Measurements from ENCODE around the gene TARS1.

TARS1 gene

GRCh38 chr5:33489481-33490067 lies 48.8 kb downstream of the TARS1 start:
- Histone ChIP-seq H3K27me3 (ENCODE audit: insufficient read depth, low read depth, severe bottlenecking) (peaks cover 11% of the 10 kb centered on the region), H3K9me3 (ENCODE audit: severe bottlenecking) (no peaks in the 10 kb centered on the region), H3K4me3 (ENCODE audit: low read depth, low read length) (no peak overlapping the region), H3K27ac (no peak overlapping the region), H3K36me3 (no peaks in the 10 kb centered on the region)
- TF ChIP-seq, protein P1, sequence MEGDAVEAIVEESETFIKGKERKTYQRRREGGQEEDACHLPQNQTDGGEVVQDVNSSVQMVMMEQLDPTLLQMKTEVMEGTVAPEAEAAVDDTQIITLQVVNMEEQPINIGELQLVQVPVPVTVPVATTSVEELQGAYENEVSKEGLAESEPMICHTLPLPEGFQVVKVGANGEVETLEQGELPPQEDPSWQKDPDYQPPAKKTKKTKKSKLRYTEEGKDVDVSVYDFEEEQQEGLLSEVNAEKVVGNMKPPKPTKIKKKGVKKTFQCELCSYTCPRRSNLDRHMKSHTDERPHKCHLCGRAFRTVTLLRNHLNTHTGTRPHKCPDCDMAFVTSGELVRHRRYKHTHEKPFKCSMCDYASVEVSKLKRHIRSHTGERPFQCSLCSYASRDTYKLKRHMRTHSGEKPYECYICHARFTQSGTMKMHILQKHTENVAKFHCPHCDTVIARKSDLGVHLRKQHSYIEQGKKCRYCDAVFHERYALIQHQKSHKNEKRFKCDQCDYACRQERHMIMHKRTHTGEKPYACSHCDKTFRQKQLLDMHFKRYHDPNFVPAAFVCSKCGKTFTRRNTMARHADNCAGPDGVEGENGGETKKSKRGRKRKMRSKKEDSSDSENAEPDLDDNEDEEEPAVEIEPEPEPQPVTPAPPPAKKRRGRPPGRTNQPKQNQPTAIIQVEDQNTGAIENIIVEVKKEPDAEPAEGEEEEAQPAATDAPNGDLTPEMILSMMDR (IDR thresholded peaks at IDR 0.05; ENCODE audit: low read depth, low read length), result no peak
- DNase-seq, result no peak

DNA sequence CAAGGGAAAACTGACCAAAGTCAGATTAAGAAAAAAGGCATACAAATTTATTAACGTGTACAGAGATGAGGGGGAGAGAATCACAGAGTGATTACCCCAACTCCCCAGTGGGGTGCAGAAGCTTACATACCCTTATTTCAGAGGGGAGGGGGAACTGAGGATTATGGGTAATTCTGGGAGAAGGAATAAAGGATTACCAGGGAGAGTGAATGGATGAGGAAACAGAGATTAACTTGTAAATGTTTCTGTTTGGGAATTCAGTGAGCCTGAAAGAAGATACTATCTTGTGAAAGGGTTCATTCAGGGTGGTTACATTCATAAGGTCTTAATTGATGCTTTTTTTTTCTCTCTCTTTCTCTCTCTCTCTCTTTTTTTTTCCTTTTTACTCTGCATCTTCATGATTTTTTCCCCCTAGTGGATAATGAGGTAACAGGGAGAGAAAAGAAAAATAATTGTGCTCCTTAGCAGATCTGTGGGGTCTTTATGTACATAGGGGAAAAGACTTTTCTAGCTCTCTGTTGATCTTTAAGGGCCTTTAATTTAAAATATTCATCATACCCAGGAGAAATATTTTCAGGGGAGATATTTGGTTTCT lies 49.4 kb downstream of the TARS1 start:
- no peaks in the 10 kb centered on the region for H3K36me3 ChIP-seq
- H3K9me3 ChIP-seq (ENCODE audit: severe bottlenecking), result no peaks in the 10 kb centered on the region
- TF ChIP-seq, protein P1 (IDR thresholded peaks at IDR 0.05; ENCODE audit: low read depth, low read length), result no peak
- peaks cover 17% of the 10 kb centered on the region for H3K27me3 ChIP-seq (ENCODE audit: insufficient read depth, low read depth, severe bottlenecking)
- no peak for DNase-seq
- no peak overlapping the region for H3K4me3 ChIP-seq (ENCODE audit: low read depth, low read length)
- no peak overlapping the region for H3K27ac ChIP-seq

DNA sequence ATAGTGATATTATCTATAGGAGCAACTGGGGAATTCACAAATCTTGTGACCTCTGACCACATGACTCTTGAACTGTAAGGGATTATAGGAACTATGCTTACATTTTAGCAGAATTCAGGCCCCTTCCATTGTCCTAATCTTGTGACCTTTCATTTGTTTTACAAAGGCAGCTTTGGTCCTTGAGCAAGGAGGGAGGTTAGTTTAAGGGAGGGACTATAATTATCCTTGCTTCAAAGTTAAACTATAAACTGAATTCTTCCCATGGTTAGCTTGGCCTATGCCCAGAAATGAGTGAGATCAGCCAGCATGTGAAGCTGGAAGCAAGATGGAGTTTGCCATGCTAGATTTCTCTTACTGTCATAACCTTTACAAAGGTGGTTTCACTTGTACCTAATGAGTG lies 51.2 kb downstream of the TARS1 start:
- no peak for DNase-seq
- H3K9me3 ChIP-seq (ENCODE audit: severe bottlenecking), result no peaks in the 10 kb centered on the region
- H3K36me3 ChIP-seq, result no peaks in the 10 kb centered on the region
- TF ChIP-seq, protein P1 (IDR thresholded peaks at IDR 0.05; ENCODE audit: low read depth, low read length), result no peak
- peaks cover 24% of the 10 kb centered on the region for H3K27me3 ChIP-seq (ENCODE audit: insufficient read depth, low read depth, severe bottlenecking)
- no peak overlapping the region for H3K27ac ChIP-seq
- no peak overlapping the region for H3K4me3 ChIP-seq (ENCODE audit: low read depth, low read length)

- H3K27me3 ChIP-seq (ENCODE audit: insufficient read depth, low read depth, severe bottlenecking), result peaks cover 29% of the 10 kb centered on the region
- no peaks in the 10 kb centered on the region for H3K9me3 ChIP-seq (ENCODE audit: severe bottlenecking)
- no peak for DNase-seq
- TF ChIP-seq, protein P1 (IDR thresholded peaks at IDR 0.05; ENCODE audit: low read depth, low read length), result no peak
- no peak overlapping the region for H3K27ac ChIP-seq
- H3K36me3 ChIP-seq, result no peaks in the 10 kb centered on the region
- H3K4me3 ChIP-seq (ENCODE audit: low read depth, low read length), result no peak overlapping the region
Measured at GRCh38 chr5:33494466-33494865, 53.7 kb downstream of the TARS1 start.

GRCh38 chr5:33501260-33501659 lies 60.5 kb downstream of the TARS1 start:
- Histone ChIP-seq H3K9me3 (ENCODE audit: severe bottlenecking) (no peaks in the 10 kb centered on the region), H3K36me3 (no peaks in the 10 kb centered on the region), H3K27ac (no peak overlapping the region), H3K27me3 (ENCODE audit: insufficient read depth, low read depth, severe bottlenecking) (peaks cover 35% of the 10 kb centered on the region), H3K4me3 (ENCODE audit: low read depth, low read length) (no peak overlapping the region)
- DNase-seq, result no peak
- TF ChIP-seq, protein P1 (IDR thresholded peaks at IDR 0.05; ENCODE audit: low read depth, low read length), result no peak

DNA sequence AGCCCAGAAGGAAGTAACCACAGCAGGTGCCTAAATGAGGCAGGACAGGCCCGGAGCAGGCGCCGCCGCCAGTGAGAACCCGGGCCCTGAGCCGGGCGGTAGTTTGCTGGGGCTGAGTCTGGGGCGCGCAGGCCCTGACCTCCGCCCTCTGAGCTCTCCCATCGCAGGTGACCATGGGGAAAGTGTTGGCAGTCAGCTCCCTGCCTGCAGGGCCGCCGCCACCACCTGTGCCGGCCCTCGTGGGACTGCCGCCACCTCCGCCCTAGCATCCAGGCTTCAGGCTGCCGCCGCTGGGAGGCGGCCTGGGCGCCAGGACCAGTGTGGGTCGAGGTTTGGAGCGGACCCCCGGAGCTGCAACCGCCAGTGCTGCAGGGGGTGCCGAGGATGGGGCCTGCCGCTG lies 61.1 kb downstream of the TARS1 start:
- Histone ChIP-seq H3K9me3 (ENCODE audit: severe bottlenecking) (no peaks in the 10 kb centered on the region), H3K27ac (no peak overlapping the region), H3K4me3 (ENCODE audit: low read depth, low read length) (no peak overlapping the region), H3K27me3 (ENCODE audit: insufficient read depth, low read depth, severe bottlenecking) (peaks cover 39% of the 10 kb centered on the region), H3K36me3 (no peaks in the 10 kb centered on the region)
- DNase-seq, result no peak
- TF ChIP-seq, protein P1 (IDR thresholded peaks at IDR 0.05; ENCODE audit: low read depth, low read length), result no peak
